Measurements from ENCODE around the gene NUDT1. TPM values are rescaled to one million over a fixed set of nuclear protein-coding genes. Genes with fewer than 3 reads are reported as not detected.
A peak's percentile ranks its signal among the peaks of the same experiment; 100 is the strongest.

The NUDT1 gene
- total RNA-seq, 5 donors from 2014 or later (not counting 1 experiment from before 2014, with no cell fraction given): 12.0 to 29.7 (median 21.4) TPM

GRCh38 chr7:2227699-2228098, 14.3 kb upstream of the NUDT1 start:
- peaks cover 24% of the 10 kb centered on the region for H3K36me3 Mint-ChIP-seq
- ChIA-PET CTCF (no interaction called here), POLR2A (no interaction called here)
- Histone ChIP-seq H3K9me3 (no peaks in the 10 kb centered on the region), H3K36me3 (ENCODE audit: control insufficient read depth in 2 of 2, extremely low read depth in 1 of 2, insufficient read depth in 1 of 2, low read length in 1 of 2) (peaks cover 14 to 43% of the 10 kb centered on the region in 2 donors), H3K27ac (ENCODE audit: low read length) (no peak overlapping the region), H3K4me1 (ENCODE audit: control insufficient read depth in 1 of 2, extremely low read depth in 1 of 2, insufficient read depth in 2 of 2, low read length in 2 of 2) (peaks cover 5 to 28% of the 10 kb centered on the region in 2 experiments), H3K4me3 (ENCODE audit: control insufficient read depth in 1 of 2, extremely low read depth in 1 of 2, low read length in 1 of 2) (no peak overlapping the region), H3K27me3 (replicated peaks in 1 of 2; ENCODE audit: control insufficient read depth in 2 of 2, extremely low read depth in 1 of 2, insufficient read depth in 2 of 2, low read length in 1 of 2) (no peaks in the 10 kb centered on the region)
- ATAC-seq (replicated peaks in 1 of 4): no peak
- peaks cover 27 to 32% (median 30%) of the 10 kb centered on the region in 3 donors for H3K4me1 Mint-ChIP-seq
- no peaks in the 10 kb centered on the region for H3K9me3 Mint-ChIP-seq
- WGBS (ENCODE audit: insufficient coverage): 94% methylated on average over 13 of the region's 15 CpGs
- DNase-seq: no peak
- H3K27ac Mint-ChIP-seq: no peak overlapping the region
- H3K4me3 Mint-ChIP-seq: no peak overlapping the region
- no peaks in the 10 kb centered on the region for H3K27me3 Mint-ChIP-seq

- H3K27ac Mint-ChIP-seq: no peak overlapping the region
- no peak overlapping the region for H3K27ac ChIP-seq (ENCODE audit: low read length)
These were observed 13.1 kb upstream of the NUDT1 start for GRCh38 chr7:2228921-2229320.

GRCh38 chr7:2229467-2229866, 12.6 kb upstream of the NUDT1 start:
- ChIA-PET CTCF (no interaction called here), POLR2A (interaction anchor here in 1 of 2 donors (0.6 kb wide), 1 partner anchor 309 kb away, joined by 3 read pairs; no protein-coding TSS in a partner anchor)
- H3K27ac ChIP-seq (ENCODE audit: low read length): no peak overlapping the region
- H3K4me3 ChIP-seq (ENCODE audit: control insufficient read depth in 1 of 2, extremely low read depth in 1 of 2, low read length in 1 of 2): no peak overlapping the region
- peaks cover 19% of the 10 kb centered on the region for H3K36me3 Mint-ChIP-seq
- peaks cover 21 to 40% (median 38%) of the 10 kb centered on the region in 3 donors for H3K4me1 Mint-ChIP-seq
- H3K27me3 Mint-ChIP-seq: no peaks in the 10 kb centered on the region
- DNase-seq (no peak), ATAC-seq (replicated peaks in 1 of 4) (no peak)
- H3K27me3 ChIP-seq (replicated peaks in 1 of 2; ENCODE audit: control insufficient read depth in 2 of 2, extremely low read depth in 1 of 2, insufficient read depth in 2 of 2, low read length in 1 of 2): no peaks in the 10 kb centered on the region
- H3K36me3 ChIP-seq (ENCODE audit: control insufficient read depth in 2 of 2, extremely low read depth in 1 of 2, insufficient read depth in 1 of 2, low read length in 1 of 2): peaks cover 14 to 37% of the 10 kb centered on the region in 2 donors
- H3K4me3 Mint-ChIP-seq: no peak overlapping the region
- 95% methylated on average over 7 of the region's 7 CpGs for WGBS (ENCODE audit: insufficient coverage)
- peaks cover 5 to 35% of the 10 kb centered on the region in 2 experiments for H3K4me1 ChIP-seq (ENCODE audit: control insufficient read depth in 1 of 2, extremely low read depth in 1 of 2, insufficient read depth in 2 of 2, low read length in 2 of 2)
- H3K9me3 ChIP-seq: no peaks in the 10 kb centered on the region
- H3K27ac Mint-ChIP-seq: no peak overlapping the region
- no peaks in the 10 kb centered on the region for H3K9me3 Mint-ChIP-seq

More at GRCh38 chr7:2228921-2229320, 13.1 kb upstream of the NUDT1 start:
- H3K27me3 Mint-ChIP-seq: no peaks in the 10 kb centered on the region
- WGBS (ENCODE audit: insufficient coverage): 96% methylated on average over 4 of the region's 8 CpGs
- ChIA-PET CTCF (no interaction called here), POLR2A (no interaction called here)
- H3K27me3 ChIP-seq (replicated peaks in 1 of 2; ENCODE audit: control insufficient read depth in 2 of 2, extremely low read depth in 1 of 2, insufficient read depth in 2 of 2, low read length in 1 of 2): no peaks in the 10 kb centered on the region
- peaks cover 14 to 36% of the 10 kb centered on the region in 2 donors for H3K36me3 ChIP-seq (ENCODE audit: control insufficient read depth in 2 of 2, extremely low read depth in 1 of 2, insufficient read depth in 1 of 2, low read length in 1 of 2)
- H3K4me3 Mint-ChIP-seq: no peak overlapping the region
- H3K9me3 Mint-ChIP-seq: no peaks in the 10 kb centered on the region
- H3K4me3 ChIP-seq (ENCODE audit: control insufficient read depth in 1 of 2, extremely low read depth in 1 of 2, low read length in 1 of 2): no peak overlapping the region
- H3K9me3 ChIP-seq: no peaks in the 10 kb centered on the region
- ATAC-seq (replicated peaks in 1 of 4): no peak
- H3K4me1 Mint-ChIP-seq: peaks cover 26 to 39% (median 37%) of the 10 kb centered on the region in 3 donors
- H3K36me3 Mint-ChIP-seq: peaks cover 23% of the 10 kb centered on the region
- no peak for DNase-seq
- H3K4me1 ChIP-seq (ENCODE audit: control insufficient read depth in 1 of 2, extremely low read depth in 1 of 2, insufficient read depth in 2 of 2, low read length in 2 of 2): peaks cover 5 to 35% of the 10 kb centered on the region in 2 experiments

- DNase-seq (no peak), ATAC-seq (replicated peaks in 1 of 4) (no peak)
- ChIA-PET POLR2A (interaction anchor here in 1 of 2 donors (0.6 kb wide), 1 partner anchor 310 kb away, joined by 3 read pairs; no protein-coding TSS in a partner anchor), CTCF (no interaction called here)
- H3K4me3 ChIP-seq (ENCODE audit: control insufficient read depth in 1 of 2, extremely low read depth in 1 of 2, low read length in 1 of 2): no peak overlapping the region
- WGBS (ENCODE audit: insufficient coverage): 96% methylated on average over 8 of the region's 8 CpGs
- H3K4me1 Mint-ChIP-seq: peaks cover 27 to 44% (median 42%) of the 10 kb centered on the region in 3 donors
- no peaks in the 10 kb centered on the region for H3K9me3 Mint-ChIP-seq
- no peaks in the 10 kb centered on the region for H3K27me3 Mint-ChIP-seq
- no peak overlapping the region for H3K27ac Mint-ChIP-seq
- H3K4me1 ChIP-seq (ENCODE audit: control insufficient read depth in 1 of 2, extremely low read depth in 1 of 2, insufficient read depth in 2 of 2, low read length in 2 of 2): peaks cover 5 to 35% of the 10 kb centered on the region in 2 experiments
- H3K27ac ChIP-seq (ENCODE audit: low read length): no peak overlapping the region
- H3K9me3 ChIP-seq: no peaks in the 10 kb centered on the region
- peak overlapping the region in 2 of 3 donors; percentile 41 to 92 for H3K4me3 Mint-ChIP-seq
- peaks cover 14 to 37% of the 10 kb centered on the region in 2 donors for H3K36me3 ChIP-seq (ENCODE audit: control insufficient read depth in 2 of 2, extremely low read depth in 1 of 2, insufficient read depth in 1 of 2, low read length in 1 of 2)
- H3K27me3 ChIP-seq (replicated peaks in 1 of 2; ENCODE audit: control insufficient read depth in 2 of 2, extremely low read depth in 1 of 2, insufficient read depth in 2 of 2, low read length in 1 of 2): no peaks in the 10 kb centered on the region
- H3K36me3 Mint-ChIP-seq: peaks cover 26% of the 10 kb centered on the region
These were observed 11.8 kb upstream of the NUDT1 start for GRCh38 chr7:2230226-2230625.

GRCh38 chr7:2230882-2231281, 11.1 kb upstream of the NUDT1 start:
- Histone ChIP-seq H3K27ac (ENCODE audit: low read length) (no peak overlapping the region), H3K9me3 (no peaks in the 10 kb centered on the region), H3K27me3 (replicated peaks in 1 of 2; ENCODE audit: control insufficient read depth in 2 of 2, extremely low read depth in 1 of 2, insufficient read depth in 2 of 2, low read length in 1 of 2) (no peaks in the 10 kb centered on the region), H3K4me3 (ENCODE audit: control insufficient read depth in 1 of 2, extremely low read depth in 1 of 2, low read length in 1 of 2) (no peak overlapping the region), H3K36me3 (ENCODE audit: control insufficient read depth in 2 of 2, extremely low read depth in 1 of 2, insufficient read depth in 1 of 2, low read length in 1 of 2) (peaks cover 7 to 31% of the 10 kb centered on the region in 2 donors), H3K4me1 (ENCODE audit: control insufficient read depth in 1 of 2, extremely low read depth in 1 of 2, insufficient read depth in 2 of 2, low read length in 2 of 2) (peaks cover 5 to 35% of the 10 kb centered on the region in 2 experiments)
- ATAC-seq (replicated peaks in 1 of 4) (no peak), DNase-seq (no peak)
- Mint-ChIP-seq H3K36me3 (peaks cover 22% of the 10 kb centered on the region), H3K27ac (no peak overlapping the region), H3K9me3 (no peaks in the 10 kb centered on the region), H3K4me3 (peak overlapping the region in 1 of 3 donors; percentile 92), H3K27me3 (no peaks in the 10 kb centered on the region), H3K4me1 (peaks cover 29 to 42% (median 41%) of the 10 kb centered on the region in 3 donors)
- ChIA-PET POLR2A (no interaction called here), CTCF (no interaction called here)
- 96% methylated on average over 4 of the region's 9 CpGs for whole genome bisulfite sequencing (ENCODE audit: insufficient coverage)

- Histone ChIP-seq H3K36me3 (ENCODE audit: control insufficient read depth in 2 of 2, extremely low read depth in 1 of 2, insufficient read depth in 1 of 2, low read length in 1 of 2) (peaks cover 7 to 31% of the 10 kb centered on the region in 2 donors), H3K4me3 (ENCODE audit: control insufficient read depth in 1 of 2, extremely low read depth in 1 of 2, low read length in 1 of 2) (peak overlapping the region; percentile 83 to 87), H3K27me3 (replicated peaks in 1 of 2; ENCODE audit: control insufficient read depth in 2 of 2, extremely low read depth in 1 of 2, insufficient read depth in 2 of 2, low read length in 1 of 2) (no peaks in the 10 kb centered on the region), H3K27ac (ENCODE audit: low read length) (no peak overlapping the region), H3K4me1 (ENCODE audit: control insufficient read depth in 1 of 2, extremely low read depth in 1 of 2, insufficient read depth in 2 of 2, low read length in 2 of 2) (peaks cover 5 to 35% of the 10 kb centered on the region in 2 experiments), H3K9me3 (no peaks in the 10 kb centered on the region)
- CTCF ChIA-PET: interaction anchor here in 1 of 2 donors (1.3 kb wide), 1 partner anchor 10 kb away, joined by 3 read pairs; the partner anchor contains the start of genes MRM2 and NUDT1
- peak overlapping the region; percentile 88 to 92 (median 88) for H3K4me3 Mint-ChIP-seq
- H3K9me3 Mint-ChIP-seq: no peaks in the 10 kb centered on the region
- peak overlapping the region; percentile 43 to 71 for H3K27ac Mint-ChIP-seq
- POLR2A ChIA-PET: no interaction called here
- no peaks in the 10 kb centered on the region for H3K27me3 Mint-ChIP-seq
- H3K4me1 Mint-ChIP-seq: peaks cover 29 to 42% (median 40%) of the 10 kb centered on the region in 3 donors
- H3K36me3 Mint-ChIP-seq: peaks cover 20% of the 10 kb centered on the region
- peak in 17 of 35 experiments; percentile 6 to 42 (median 23) for DNase-seq
- ATAC-seq (replicated peaks in 1 of 4): peak; percentile 49 to 74 (median 59)
- WGBS (ENCODE audit: insufficient coverage): 2% methylated on average over 33 of the region's 46 CpGs
These were observed 9.8 kb upstream of the NUDT1 start for GRCh38 chr7:2231992-2232765.
